ENCODE measurements around the gene ARHGAP31. TPM values are rescaled to one million over a fixed set of nuclear protein-coding genes. Genes with fewer than 3 reads are reported as not detected.

ARHGAP31 gene
- total and polyA plus RNA-seq, 10 of the 15 experiments (the other 5 are each of a cell fraction or from before 2014, with no cell fraction given) = 0.97 to 29.8 (median 10.3) TPM

DNA sequence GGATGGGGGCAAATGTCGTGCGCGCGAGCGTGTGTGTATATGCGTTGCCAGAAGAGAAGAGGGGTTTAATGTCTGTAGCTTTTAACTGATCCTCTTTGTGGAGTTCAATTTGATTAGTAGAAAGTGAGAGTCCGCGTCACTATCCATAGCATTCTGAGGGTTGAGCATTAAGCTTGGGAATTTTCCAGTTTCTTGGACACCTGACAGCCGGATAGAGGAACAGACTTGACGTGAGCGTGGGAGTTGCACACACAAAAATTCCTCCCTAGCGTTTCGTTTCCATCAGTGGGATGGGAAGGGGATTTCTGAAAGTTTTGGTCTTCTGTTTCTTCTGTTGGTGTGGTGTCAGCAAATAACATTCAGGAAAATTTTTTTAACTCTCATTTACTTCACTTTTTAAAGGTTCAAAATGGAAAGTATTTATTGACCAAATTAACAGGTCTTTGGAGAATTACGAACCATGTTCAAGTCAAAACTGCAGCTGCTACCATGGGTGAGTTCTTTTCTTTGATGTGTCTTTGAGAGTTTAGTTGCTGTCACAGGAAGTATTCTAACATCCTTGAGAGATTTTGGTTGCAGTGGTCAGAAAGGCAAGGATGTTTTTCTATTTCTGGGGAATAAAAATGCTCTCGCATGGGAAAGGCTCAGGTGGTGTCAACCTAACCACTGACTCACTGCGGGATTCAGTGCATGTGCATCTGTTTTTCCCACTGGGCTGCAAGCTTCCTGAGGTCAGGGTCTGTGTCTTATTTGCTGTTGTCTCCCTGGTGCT, 175.4 kb downstream of the ARHGAP31 start (continued):
- TF ChIP-seq MEF2A (IDR thresholded peaks at IDR 0.05; ENCODE audit: insufficient read depth, low read depth, low read length) = 0 out of 2 replicates have a peak, but pooled peaks have one; percentile 13
- no peak; the same call in 1 of the 2 replicates for TF ChIP-seq MTA3 (IDR thresholded peaks at IDR 0.05; ENCODE audit: borderline replicate concordance, low read length)
- TF ChIP-seq EP300 (IDR thresholded peaks at IDR 0.05; ENCODE audit: borderline replicate concordance in 1 of 2, control insufficient read depth in 1 of 2, low read depth in 2 of 2, low read length in 2 of 2) = 0 out of 4 replicates have a peak, but pooled peaks of 1 of the 2 experiments have one; percentile 14
- TF ChIP-seq NFIC (IDR thresholded peaks at IDR 0.05; ENCODE audit: low read depth, low read length) = peak; percentile 52; the same call in 1 of the 2 replicates
- TF ChIP-seq TCF7 (IDR thresholded peaks at IDR 0.05; ENCODE audit: borderline replicate concordance) = 0 out of 2 replicates have a peak, but pooled peaks have one; percentile 30
- TF ChIP-seq ZSCAN29 (IDR thresholded peaks at IDR 0.05) = no peak
- no peak for TF ChIP-seq PML (IDR thresholded peaks at IDR 0.05; ENCODE audit: low read length)
- peak; percentile 21; the same call in 1 of the 2 replicates for TF ChIP-seq RUNX3 (IDR thresholded peaks at IDR 0.05; ENCODE audit: low read length)
- TF ChIP-seq, protein P1, sequence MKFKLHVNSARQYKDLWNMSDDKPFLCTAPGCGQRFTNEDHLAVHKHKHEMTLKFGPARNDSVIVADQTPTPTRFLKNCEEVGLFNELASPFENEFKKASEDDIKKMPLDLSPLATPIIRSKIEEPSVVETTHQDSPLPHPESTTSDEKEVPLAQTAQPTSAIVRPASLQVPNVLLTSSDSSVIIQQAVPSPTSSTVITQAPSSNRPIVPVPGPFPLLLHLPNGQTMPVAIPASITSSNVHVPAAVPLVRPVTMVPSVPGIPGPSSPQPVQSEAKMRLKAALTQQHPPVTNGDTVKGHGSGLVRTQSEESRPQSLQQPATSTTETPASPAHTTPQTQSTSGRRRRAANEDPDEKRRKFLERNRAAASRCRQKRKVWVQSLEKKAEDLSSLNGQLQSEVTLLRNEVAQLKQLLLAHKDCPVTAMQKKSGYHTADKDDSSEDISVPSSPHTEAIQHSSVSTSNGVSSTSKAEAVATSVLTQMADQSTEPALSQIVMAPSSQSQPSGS (IDR thresholded peaks at IDR 0.05; ENCODE audit: low read length) = peak; percentile 71
- TF ChIP-seq FOXM1 (IDR thresholded peaks at IDR 0.05; ENCODE audit: low read depth, low read length) = peak; percentile 32; the same call in 1 of the 2 replicates

Small RNAs within 50 kb of the gene (small RNA-seq; reads per million reads assigned to genes)
- gene RNU6-1127P = not detected

Other genes with a start within 250 kb of the ARHGAP31 start
- gene TEX55, start 148.2 kb upstream of the ARHGAP31 start, total RNA-seq (2014; rRNA removed) = not detected in 2 replicates
- gene TEX55, start 148.2 kb upstream of the ARHGAP31 start, total RNA-seq (2014; rRNA removed; fragmentation: Illumina TruSeq; extraction: Trizol) = not detected in 2 replicates
- not detected in 2 replicates for gene TEX55, start 148.2 kb upstream of the ARHGAP31 start, total RNA-seq (2021)
- gene TEX55, start 148.2 kb upstream of the ARHGAP31 start, polyA plus RNA-seq (2011; rRNA removed) = not detected in 2 replicates
- not detected in 2 replicates for gene TEX55, start 148.2 kb upstream of the ARHGAP31 start, polyA plus RNA-seq (2014; fragmentation: Illumina TruSeq; extraction: Trizol)
- not detected for gene TEX55, start 148.2 kb upstream of the ARHGAP31 start, polyA plus RNA-seq (2014; fragmentation: Nextera tagmentation; extraction: Ambion mirVana)
- not detected in 2 replicates for gene TEX55, start 148.2 kb upstream of the ARHGAP31 start, polyA plus RNA-seq (2014; rRNA removed)
- not detected for gene TEX55, start 148.2 kb upstream of the ARHGAP31 start, polyA plus RNA-seq (2016; fragmentation: Nextera tagmentation; extraction: Ambion mirVana)
- gene UPK1B, start 120.8 kb upstream of the ARHGAP31 start, total RNA-seq (2014; rRNA removed) = not detected in 2 replicates
- gene UPK1B, start 120.8 kb upstream of the ARHGAP31 start, total RNA-seq (2014; rRNA removed; fragmentation: Illumina TruSeq; extraction: Trizol) = not detected in 2 replicates
- not detected in 2 replicates for gene UPK1B, start 120.8 kb upstream of the ARHGAP31 start, total RNA-seq (2021)
- gene UPK1B, start 120.8 kb upstream of the ARHGAP31 start, polyA plus RNA-seq (2011; rRNA removed) = not detected in 2 replicates
- gene UPK1B, start 120.8 kb upstream of the ARHGAP31 start, polyA plus RNA-seq (2014; fragmentation: Illumina TruSeq; extraction: Trizol) = not detected in 2 replicates
- not detected for gene UPK1B, start 120.8 kb upstream of the ARHGAP31 start, polyA plus RNA-seq (2014; fragmentation: Nextera tagmentation; extraction: Ambion mirVana)
- gene UPK1B, start 120.8 kb upstream of the ARHGAP31 start, polyA plus RNA-seq (2014; rRNA removed) = not detected in 2 replicates
- gene UPK1B, start 120.8 kb upstream of the ARHGAP31 start, polyA plus RNA-seq (2016; fragmentation: Nextera tagmentation; extraction: Ambion mirVana) = not detected
- 10.8 and 11.9 TPM in 2 replicates for gene B4GALT4, start 53.5 kb upstream of the ARHGAP31 start, total RNA-seq (2014; rRNA removed)
- gene B4GALT4, start 53.5 kb upstream of the ARHGAP31 start, total RNA-seq (2014; rRNA removed; fragmentation: Illumina TruSeq; extraction: Trizol) = 10.6 and 11.7 TPM in 2 replicates
- gene B4GALT4, start 53.5 kb upstream of the ARHGAP31 start, total RNA-seq (2021) = 12.4 and 13.0 TPM in 2 replicates
- gene B4GALT4, start 53.5 kb upstream of the ARHGAP31 start, polyA plus RNA-seq (2011; rRNA removed) = 16.6 and 18.7 TPM in 2 replicates
- gene B4GALT4, start 53.5 kb upstream of the ARHGAP31 start, polyA plus RNA-seq (2014; fragmentation: Illumina TruSeq; extraction: Trizol) = 8.8 and 12.9 TPM in 2 replicates
- gene B4GALT4, start 53.5 kb upstream of the ARHGAP31 start, polyA plus RNA-seq (2014; fragmentation: Nextera tagmentation; extraction: Ambion mirVana) = 10 to 100 TPM; 13.8 to 15.4 TPM
- 9.0 and 11.7 TPM in 2 replicates for gene B4GALT4, start 53.5 kb upstream of the ARHGAP31 start, polyA plus RNA-seq (2014; rRNA removed)
- 10 to 100 TPM; 15.6 to 16.7 TPM for gene B4GALT4, start 53.5 kb upstream of the ARHGAP31 start, polyA plus RNA-seq (2016; fragmentation: Nextera tagmentation; extraction: Ambion mirVana)
- gene TMEM39A, start 169.2 kb downstream of the ARHGAP31 start, total RNA-seq (2014; rRNA removed) = 32.2 and 38.5 TPM in 2 replicates
- gene TMEM39A, start 169.2 kb downstream of the ARHGAP31 start, total RNA-seq (2014; rRNA removed; fragmentation: Illumina TruSeq; extraction: Trizol) = 20.7 and 23.3 TPM in 2 replicates
- 35.8 and 39.0 TPM in 2 replicates for gene TMEM39A, start 169.2 kb downstream of the ARHGAP31 start, total RNA-seq (2021)
- gene TMEM39A, start 169.2 kb downstream of the ARHGAP31 start, polyA plus RNA-seq (2011; rRNA removed) = 43.2 and 44.7 TPM in 2 replicates
- 19.8 and 21.7 TPM in 2 replicates for gene TMEM39A, start 169.2 kb downstream of the ARHGAP31 start, polyA plus RNA-seq (2014; fragmentation: Illumina TruSeq; extraction: Trizol)
- gene TMEM39A, start 169.2 kb downstream of the ARHGAP31 start, polyA plus RNA-seq (2014; fragmentation: Nextera tagmentation; extraction: Ambion mirVana) = 10 to 100 TPM; 10.8 to 21.2 TPM
- gene TMEM39A, start 169.2 kb downstream of the ARHGAP31 start, polyA plus RNA-seq (2014; rRNA removed) = 27.0 and 28.0 TPM in 2 replicates
- 10 to 100 TPM; 40.4 to 41.6 TPM for gene TMEM39A, start 169.2 kb downstream of the ARHGAP31 start, polyA plus RNA-seq (2016; fragmentation: Nextera tagmentation; extraction: Ambion mirVana)
- gene POGLUT1, start 174.6 kb downstream of the ARHGAP31 start, total RNA-seq (2014; rRNA removed) = 19.1 and 22.7 TPM in 2 replicates
- 18.5 and 19.0 TPM in 2 replicates for gene POGLUT1, start 174.6 kb downstream of the ARHGAP31 start, total RNA-seq (2014; rRNA removed; fragmentation: Illumina TruSeq; extraction: Trizol)
- gene POGLUT1, start 174.6 kb downstream of the ARHGAP31 start, total RNA-seq (2021) = 20.3 and 27.1 TPM in 2 replicates
- 38.3 and 53.7 TPM in 2 replicates for gene POGLUT1, start 174.6 kb downstream of the ARHGAP31 start, polyA plus RNA-seq (2011; rRNA removed)
- gene POGLUT1, start 174.6 kb downstream of the ARHGAP31 start, polyA plus RNA-seq (2014; fragmentation: Illumina TruSeq; extraction: Trizol) = 19.8 and 22.5 TPM in 2 replicates
- gene POGLUT1, start 174.6 kb downstream of the ARHGAP31 start, polyA plus RNA-seq (2014; fragmentation: Nextera tagmentation; extraction: Ambion mirVana) = 10 to 100 TPM; 18.3 to 37.9 TPM
- 13.3 and 16.4 TPM in 2 replicates for gene POGLUT1, start 174.6 kb downstream of the ARHGAP31 start, polyA plus RNA-seq (2014; rRNA removed)
- 10 to 100 TPM; 25.7 to 29.3 TPM for gene POGLUT1, start 174.6 kb downstream of the ARHGAP31 start, polyA plus RNA-seq (2016; fragmentation: Nextera tagmentation; extraction: Ambion mirVana)
- gene TIMMDC1, start 204.2 kb downstream of the ARHGAP31 start, total RNA-seq (2014; rRNA removed) = 55.5 and 59.3 TPM in 2 replicates
- gene TIMMDC1, start 204.2 kb downstream of the ARHGAP31 start, total RNA-seq (2014; rRNA removed; fragmentation: Illumina TruSeq; extraction: Trizol) = 52.3 and 55.9 TPM in 2 replicates
- 76.3 and 79.7 TPM in 2 replicates for gene TIMMDC1, start 204.2 kb downstream of the ARHGAP31 start, total RNA-seq (2021)
- gene TIMMDC1, start 204.2 kb downstream of the ARHGAP31 start, polyA plus RNA-seq (2011; rRNA removed) = 67.9 and 98.2 TPM in 2 replicates
- 56.7 and 64.3 TPM in 2 replicates for gene TIMMDC1, start 204.2 kb downstream of the ARHGAP31 start, polyA plus RNA-seq (2014; fragmentation: Illumina TruSeq; extraction: Trizol)
- 100 to 1,000 TPM; 136 to 146 TPM for gene TIMMDC1, start 204.2 kb downstream of the ARHGAP31 start, polyA plus RNA-seq (2014; fragmentation: Nextera tagmentation; extraction: Ambion mirVana)
- 62.5 and 70.8 TPM in 2 replicates for gene TIMMDC1, start 204.2 kb downstream of the ARHGAP31 start, polyA plus RNA-seq (2014; rRNA removed)
- 100 to 1,000 TPM; 138 to 142 TPM for gene TIMMDC1, start 204.2 kb downstream of the ARHGAP31 start, polyA plus RNA-seq (2016; fragmentation: Nextera tagmentation; extraction: Ambion mirVana)